Spleen (tissue), 10 donors: ENCODE measurements around the gene ZNF23. TPM values are rescaled to one million over a fixed set of nuclear protein-coding genes. Genes with fewer than 3 reads are reported as not detected.

Experiments
- polyA plus RNA-seq, 3 donors: library from polyadenylated mRNA; stranded (reverse); fragments of 200-250 nt; gene quantifications; one replicate each; pipeline ENCODE4 v1.2.1, GENCODE V29; 2013
- total RNA-seq, 7 donors: library from RNA; depleted of rRNA in 3 of 7; stranded (reverse); fragments of >200 nt in 3 of 7; fragmentation: NEBNext Ultra II Directional in 4 of 7; extraction: Animal tissue kit (Norgen Biotek cat#: 25700) in 4 of 7; gene quantifications; one replicate each; pipeline versions ENCODE4 v1.1.0 to v1.2.1, GENCODE V29; 2016 to 2021
- donor health status: healthy with polysubstance abuse.
- donor health status: DM: no; HTN: no; CAD: no; lungs with moderate emphysema.
- donor health status: DM: no; HTN: no; CAD: no.
- donor health status: Bipolar disorder and iron deficiency.
- donor health status: healthy.
- donor health status: DM: no; HTN: no; CAD: no.
- donor health status: DM: yes; HTN: yes; CAD: no.

Gene ZNF23
- total and polyA plus RNA-seq, 10 donors = 6.3 to 12.4 (median 10.6) TPM

Other genes with a start within 250 kb of the ZNF23 start
- 1 to 10 TPM in 4 of 7 donors, under 1 TPM in 3; 0.27 to 2.2 (median 1.3) TPM for gene HYDIN, start 231.5 kb downstream of the ZNF23 start, total RNA-seq
- under 1 TPM; 0.05 to 0.26 (median 0.07) TPM for gene HYDIN, start 231.5 kb downstream of the ZNF23 start, polyA plus RNA-seq
- 10 to 100 TPM; 20.9 to 51.7 (median 25.8) TPM for gene CMTR2, start 172.8 kb downstream of the ZNF23 start, total RNA-seq
- 10 to 100 TPM in 2 of 3 donors, 1 to 10 TPM in 1; 8.8 to 12.3 (median 11.0) TPM for gene CMTR2, start 172.8 kb downstream of the ZNF23 start, polyA plus RNA-seq
- not detected for gene CALB2, start 103.5 kb downstream of the ZNF23 start, total RNA-seq
- gene CALB2, start 103.5 kb downstream of the ZNF23 start, polyA plus RNA-seq = under 1 TPM; 0.04 to 0.12 (median 0.06) TPM
- gene TLE7, start 20.2 kb downstream of the ZNF23 start, total RNA-seq = not detected
- not detected for gene TLE7, start 20.2 kb downstream of the ZNF23 start, polyA plus RNA-seq
- 1 to 10 TPM; 5.4 to 9.5 (median 7.0) TPM for gene ZNF19, start 27.1 kb upstream of the ZNF23 start, total RNA-seq
- 1 to 10 TPM; 1.9 to 3.5 (median 2.4) TPM for gene ZNF19, start 27.1 kb upstream of the ZNF23 start, polyA plus RNA-seq
- not detected for gene CHST4, start 64.2 kb upstream of the ZNF23 start, total RNA-seq
- gene CHST4, start 64.2 kb upstream of the ZNF23 start, polyA plus RNA-seq = under 1 TPM; 0.04 to 0.14 (median 0.10) TPM
- gene TAT, start 114.8 kb upstream of the ZNF23 start, total RNA-seq = under 1 TPM in 2 of 7 donors, not detected in 5; 0.16 to 0.30 TPM
- under 1 TPM in 1 of 3 donors, not detected in 2; 0.08 TPM for gene TAT, start 114.8 kb upstream of the ZNF23 start, polyA plus RNA-seq
- under 1 TPM in 3 of 7 donors, not detected in 4; 0.13 to 0.76 (median 0.34) TPM for gene MARVELD3, start 163.9 kb upstream of the ZNF23 start, total RNA-seq
- gene MARVELD3, start 163.9 kb upstream of the ZNF23 start, polyA plus RNA-seq = under 1 TPM; 0.02 to 0.06 (median 0.04) TPM